Testis (tissue), 3 donors: Measurements from ENCODE around the gene PFKP. TPM values are rescaled to one million over a fixed set of nuclear protein-coding genes. Genes with fewer than 3 reads are reported as not detected.
A peak's percentile ranks its signal among the peaks of the same experiment; 100 is the strongest.

Experiments
- DNase-seq: peaks from one replicate; pipeline ENCODE4 v3.0.0-alpha.2; 2019
- H3K27ac ChIP-seq, 2 donors: fragments of 200-600 bp; sonication (generic); one replicate each; pipeline ENCODE4 v1.5.1; 2019
- H3K27me3 ChIP-seq: fragments of 200-600 bp; sonication (generic); one replicate; pipeline ENCODE4 v1.5.1; 2019
- H3K36me3 ChIP-seq: fragments of 200-600 bp; sonication (generic); one replicate; pipeline ENCODE4 v1.5.1; 2017; ENCODE audit warnings: low read depth; ENCODE audit errors: missing control alignments
- H3K4me1 ChIP-seq: fragments of 200-600 bp; sonication (generic); one replicate; pipeline ENCODE4 v1.5.1; 2019
- H3K4me3 ChIP-seq, 2 donors: fragments of 200-600 bp; sonication (generic); one replicate each; pipeline ENCODE4 v1.5.1; 2017 to 2019
- H3K9me3 ChIP-seq: fragments of 200-600 bp; sonication (generic); one replicate; pipeline ENCODE4 v1.5.1; 2017
- POLR2A ChIP-seq: fragments of 450-650 bp; IDR thresholded peaks from one replicate; pipeline ENCODE4 v1.6.1; 2017; ENCODE audit warnings: antibody characterized with exemption, mild to moderate bottlenecking, moderate library complexity
- WGBS, 2 donors: methylation state at CpG; one replicate each; pipeline ENCODE4 v1.1.5; 2018; 5-methylcytosine and 5-hydroxymethylcytosine counted together
- intact Hi-C: fragments of 100-400 bp; cut with DNase I; formaldehyde crosslinking; loops from one replicate; pipeline ENCODE4 v1.15.1; 2023; ENCODE audit warnings: low total_unique reads
- polyA plus RNA-seq: library from polyadenylated mRNA; stranded (reverse); fragments of 350-450 nt; fragmentation: Illumina TruSeq; extraction: RNeasy Lipid Tissue Mini Kit (QIAGEN cat#74804); gene quantifications from one replicate; pipeline ENCODE4 v1.2.3, GENCODE V29; 2014; ENCODE audit warnings: low read depth, low replicate concordance; ENCODE audit not compliant: insufficient read depth
- total RNA-seq, 2 donors: library from RNA; depleted of rRNA; stranded (reverse); fragments of >200 nt; gene quantifications; one replicate each; pipeline ENCODE4 v1.2.3, GENCODE V29; 2016
- TF ChIP-seq, protein P1 (sequence below), 3 experiments: fragments of 450-650 bp in 2 of 3; fragments of 200-600 bp in 1 of 3; sonication (generic) in 1 of 3; IDR thresholded peaks; one replicate each; pipeline ENCODE4 v1.5.1; 2016 to 2019; ENCODE audit warnings: antibody characterized with exemption in 3 of 3, mild to moderate bottlenecking in 2 of 3, moderate library complexity in 1 of 3

Gene PFKP
- total and polyA plus RNA-seq, 3 donors from 2014 or later: 134 to 447 (median 186) TPM

DNA sequence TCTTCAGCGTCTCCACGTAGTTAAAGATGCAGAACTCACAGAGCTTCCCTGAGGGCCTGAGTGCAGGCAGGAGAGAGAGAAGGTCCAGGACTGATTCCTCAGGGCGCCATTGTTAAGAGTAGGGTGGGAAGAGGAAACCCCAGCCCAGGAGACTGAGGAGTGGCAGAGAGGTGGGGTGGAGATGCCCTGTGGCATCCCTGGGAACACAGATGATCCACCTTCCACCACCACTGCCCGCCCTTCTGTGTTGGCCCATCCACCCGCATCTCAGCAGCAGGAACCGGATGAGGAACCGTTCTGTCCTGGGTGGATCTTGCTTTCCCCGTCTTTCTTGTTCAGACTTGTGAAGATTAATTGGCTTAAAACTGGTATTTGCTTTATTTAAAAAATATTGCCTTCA is 48.3 kb downstream of the PFKP start:
- TF ChIP-seq, protein P1, sequence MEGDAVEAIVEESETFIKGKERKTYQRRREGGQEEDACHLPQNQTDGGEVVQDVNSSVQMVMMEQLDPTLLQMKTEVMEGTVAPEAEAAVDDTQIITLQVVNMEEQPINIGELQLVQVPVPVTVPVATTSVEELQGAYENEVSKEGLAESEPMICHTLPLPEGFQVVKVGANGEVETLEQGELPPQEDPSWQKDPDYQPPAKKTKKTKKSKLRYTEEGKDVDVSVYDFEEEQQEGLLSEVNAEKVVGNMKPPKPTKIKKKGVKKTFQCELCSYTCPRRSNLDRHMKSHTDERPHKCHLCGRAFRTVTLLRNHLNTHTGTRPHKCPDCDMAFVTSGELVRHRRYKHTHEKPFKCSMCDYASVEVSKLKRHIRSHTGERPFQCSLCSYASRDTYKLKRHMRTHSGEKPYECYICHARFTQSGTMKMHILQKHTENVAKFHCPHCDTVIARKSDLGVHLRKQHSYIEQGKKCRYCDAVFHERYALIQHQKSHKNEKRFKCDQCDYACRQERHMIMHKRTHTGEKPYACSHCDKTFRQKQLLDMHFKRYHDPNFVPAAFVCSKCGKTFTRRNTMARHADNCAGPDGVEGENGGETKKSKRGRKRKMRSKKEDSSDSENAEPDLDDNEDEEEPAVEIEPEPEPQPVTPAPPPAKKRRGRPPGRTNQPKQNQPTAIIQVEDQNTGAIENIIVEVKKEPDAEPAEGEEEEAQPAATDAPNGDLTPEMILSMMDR (IDR thresholded peaks at IDR 0.05): no peak
- TF ChIP-seq POLR2A: no peak
- H3K4me3 ChIP-seq: no peak overlapping the region
- intact Hi-C loops: no loop called here
- H3K4me1 ChIP-seq: no peaks in the 10 kb centered on the region
- no peaks in the 10 kb centered on the region for H3K27me3 ChIP-seq
- DNase-seq: no peak
- no peak overlapping the region for H3K27ac ChIP-seq
- WGBS, 2 donors: 94 to 96% methylated on average over 7 to 8 of the region's 8 CpGs
- H3K36me3 ChIP-seq: no peaks in the 10 kb centered on the region
- H3K9me3 ChIP-seq: no peaks in the 10 kb centered on the region

DNA sequence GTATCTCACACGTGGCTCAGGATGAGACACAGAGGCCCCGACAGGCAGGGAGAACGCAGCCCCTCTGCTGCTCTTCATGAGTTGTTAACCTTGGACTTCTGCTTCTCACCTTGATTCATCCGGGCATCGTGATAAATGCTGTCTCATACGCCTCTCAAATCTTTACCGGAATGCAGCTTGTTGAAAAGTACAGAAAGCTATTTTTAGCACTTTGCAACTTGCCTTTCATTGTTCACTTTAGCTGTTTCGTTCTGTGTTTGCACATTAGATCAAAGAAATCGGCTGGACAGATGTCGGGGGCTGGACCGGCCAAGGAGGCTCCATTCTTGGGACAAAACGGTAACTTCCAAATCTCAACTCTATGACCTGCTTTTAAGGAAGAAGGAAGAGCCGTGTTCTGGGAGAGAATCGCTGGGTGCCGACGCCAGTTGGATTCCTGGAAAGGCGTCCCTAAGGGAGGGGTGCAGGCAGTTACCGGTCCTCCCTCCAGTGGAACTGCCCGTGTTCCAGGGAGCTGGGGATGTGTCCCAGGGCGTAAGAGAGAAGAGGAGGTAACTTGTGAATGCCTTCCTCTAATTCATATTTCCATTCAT is 49.3 kb downstream of the PFKP start:
- DNase-seq: no peak
- 51 to 68% methylated on average over 20 of the region's 20 CpGs for WGBS, 2 donors
- no peaks in the 10 kb centered on the region for H3K36me3 ChIP-seq
- no peaks in the 10 kb centered on the region for H3K9me3 ChIP-seq
- no peak overlapping the region for H3K4me3 ChIP-seq
- no peak overlapping the region for H3K27ac ChIP-seq
- intact Hi-C loops: no loop called here
- TF ChIP-seq, protein P1 (IDR thresholded peaks at IDR 0.05): no peak
- TF ChIP-seq POLR2A: no peak
- no peaks in the 10 kb centered on the region for H3K4me1 ChIP-seq
- no peaks in the 10 kb centered on the region for H3K27me3 ChIP-seq

DNA sequence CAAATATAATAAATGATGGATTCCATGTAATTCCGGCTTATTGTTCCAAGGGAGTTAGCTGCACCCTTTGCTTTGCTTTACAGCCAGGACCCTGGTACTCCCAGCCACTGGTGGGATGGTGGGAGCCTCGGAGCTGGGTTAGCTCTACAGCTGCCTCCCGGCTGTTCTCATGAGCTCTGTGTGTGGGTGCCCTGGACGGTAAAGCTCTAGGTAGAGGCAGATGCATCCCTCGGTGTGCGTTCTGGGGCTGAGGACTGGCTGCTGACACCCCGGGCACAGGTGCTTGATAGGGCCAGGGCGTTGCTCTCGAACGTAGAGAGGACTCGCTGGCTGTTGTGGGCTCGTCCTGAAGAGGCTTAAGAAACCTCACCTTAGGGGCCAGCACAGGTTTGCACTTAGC is 50.1 kb downstream of the PFKP start:
- 89 to 95% methylated on average over 11 to 12 of the region's 12 CpGs for WGBS, 2 donors
- no peak for DNase-seq
- Histone ChIP-seq H3K4me1 (no peaks in the 10 kb centered on the region), H3K4me3 (no peak overlapping the region), H3K27me3 (no peaks in the 10 kb centered on the region), H3K36me3 (no peaks in the 10 kb centered on the region), H3K27ac (no peak overlapping the region), H3K9me3 (no peaks in the 10 kb centered on the region)
- TF ChIP-seq POLR2A: no peak
- intact Hi-C loops: no loop called here

DNA sequence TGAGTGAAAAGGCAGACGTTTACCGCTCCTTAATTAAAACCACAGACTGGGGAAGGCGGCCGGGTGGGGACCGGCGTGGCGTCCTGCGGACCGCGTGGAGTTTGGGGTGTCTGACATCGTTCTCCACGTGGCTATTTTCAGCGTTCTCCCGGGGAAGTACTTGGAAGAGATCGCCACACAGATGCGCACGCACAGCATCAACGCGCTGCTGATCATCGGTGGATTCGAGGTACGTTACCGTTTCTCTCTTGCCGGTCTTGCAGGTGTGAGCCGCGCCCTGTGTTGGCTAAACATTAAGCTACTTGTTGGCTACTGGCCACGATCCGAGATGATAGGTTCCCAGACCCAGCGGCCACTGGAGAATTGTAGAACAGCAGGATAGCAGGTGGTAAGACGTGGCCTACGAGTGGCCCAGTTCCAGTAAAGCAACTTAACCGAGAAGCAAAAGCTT is 51.3 kb downstream of the PFKP start:
- Histone ChIP-seq H3K4me3 (no peak overlapping the region), H3K9me3 (no peaks in the 10 kb centered on the region), H3K4me1 (no peaks in the 10 kb centered on the region), H3K27me3 (no peaks in the 10 kb centered on the region), H3K27ac (no peak overlapping the region), H3K36me3 (no peaks in the 10 kb centered on the region)
- WGBS, 2 donors: 71 to 78% methylated on average over 32 of the region's 32 CpGs
- TF ChIP-seq POLR2A: no peak
- TF ChIP-seq, protein P1 (IDR thresholded peaks at IDR 0.05): no peak
- DNase-seq: no peak
- intact Hi-C loops: no loop called here

DNA sequence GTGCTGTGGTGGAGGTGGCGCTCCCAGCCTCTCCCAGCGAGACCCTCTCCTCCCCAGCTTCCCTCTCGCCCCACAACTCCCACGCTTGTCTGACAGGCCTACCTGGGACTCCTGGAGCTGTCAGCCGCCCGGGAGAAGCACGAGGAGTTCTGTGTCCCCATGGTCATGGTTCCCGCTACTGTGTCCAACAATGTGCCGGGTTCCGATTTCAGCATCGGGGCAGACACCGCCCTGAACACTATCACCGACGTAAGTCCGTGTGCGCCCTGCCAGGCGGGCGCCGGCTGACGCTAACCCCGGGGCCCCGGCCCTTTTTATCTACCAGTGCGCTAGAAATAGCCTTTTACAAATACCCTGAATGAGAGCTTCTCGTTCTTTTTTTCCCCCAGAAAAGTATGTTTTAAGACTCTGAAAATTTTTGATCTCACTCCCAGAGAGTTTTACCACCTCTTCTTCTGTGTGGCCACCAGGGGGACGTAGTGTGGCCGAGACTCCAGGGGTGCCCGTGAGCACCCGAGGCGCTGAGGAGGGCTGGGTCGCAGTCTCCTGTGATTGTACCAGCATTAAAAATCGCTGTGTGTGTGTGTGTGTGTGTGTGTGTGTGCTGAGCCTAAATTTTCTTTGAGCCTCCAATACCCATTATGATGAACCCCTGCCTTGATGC is 52.6 kb downstream of the PFKP start:
- H3K27me3 ChIP-seq: no peaks in the 10 kb centered on the region
- no peaks in the 10 kb centered on the region for H3K4me1 ChIP-seq
- no peak overlapping the region for H3K27ac ChIP-seq
- H3K9me3 ChIP-seq: no peaks in the 10 kb centered on the region
- H3K36me3 ChIP-seq: no peaks in the 10 kb centered on the region
- no peak overlapping the region for H3K4me3 ChIP-seq
- intact Hi-C loops: no loop called here
- whole genome bisulfite sequencing, 2 donors: 89 to 90% methylated on average over 30 to 31 of the region's 31 CpGs
- no peak for TF ChIP-seq POLR2A
- TF ChIP-seq, protein P1 (IDR thresholded peaks at IDR 0.05): peak in 2 of 3 experiments; percentile 12 to 33
- DNase-seq: no peak
